Activated naive CD4-positive, alpha-beta T cell treated with anti-CD3 and anti-CD28 coated beads, Interleukin-2, amount 50 U/mL, for 24 hours (primary cell): Measurements from ENCODE around the gene SRPK2.
A peak's percentile ranks its signal among the peaks of the same experiment; 100 is the strongest.

Experiments used
- H3K27ac Mint-ChIP-seq: one replicate; pipeline ENCODE4 v1.8.0; 2021; ENCODE audit warnings: mild to moderate bottlenecking, mixed read lengths
- H3K27me3 Mint-ChIP-seq: one replicate; pipeline ENCODE4 v1.8.0; 2021; ENCODE audit warnings: mixed read lengths
- H3K36me3 Mint-ChIP-seq: one replicate; pipeline ENCODE4 v1.8.0; 2021; ENCODE audit warnings: mixed read lengths
- H3K4me1 Mint-ChIP-seq: one replicate; pipeline ENCODE4 v1.8.0; 2021; ENCODE audit warnings: mixed read lengths
- H3K4me3 Mint-ChIP-seq: one replicate; pipeline ENCODE4 v1.8.0; 2021; ENCODE audit warnings: mild to moderate bottlenecking, mixed read lengths
- H3K9me3 Mint-ChIP-seq: one replicate; pipeline ENCODE4 v1.8.0; 2021; ENCODE audit warnings: mixed read lengths

SRPK2 gene

GRCh38 chr7:105163718-105164117 is 225.0 kb downstream of the SRPK2 start:
- Mint-ChIP-seq H3K4me3 (no peak overlapping the region), H3K27ac (no peak overlapping the region), H3K27me3 (no peaks in the 10 kb centered on the region), H3K9me3 (no peaks in the 10 kb centered on the region), H3K4me1 (no peaks in the 10 kb centered on the region), H3K36me3 (peaks cover 19% of the 10 kb centered on the region)

DNA sequence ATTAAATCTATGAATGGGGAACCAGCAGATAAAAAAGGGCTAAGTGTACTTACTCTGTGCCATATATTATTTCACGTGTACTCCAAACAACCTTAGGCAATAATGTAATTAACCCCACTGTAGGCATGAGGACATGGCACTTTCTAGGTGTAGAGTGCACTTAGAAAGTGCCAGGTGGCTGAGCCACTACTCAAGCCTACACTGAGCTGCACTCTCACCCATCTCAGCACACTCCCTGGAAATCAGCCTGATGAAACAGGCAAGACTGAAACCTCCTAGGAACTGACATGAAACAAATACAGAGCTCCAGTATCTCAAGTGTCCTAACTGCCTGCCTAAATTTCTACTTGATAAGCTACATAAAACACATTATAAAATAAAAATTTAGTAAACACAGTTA is 227.4 kb downstream of the SRPK2 start:
- peaks cover 5% of the 10 kb centered on the region for H3K4me1 Mint-ChIP-seq
- H3K4me3 Mint-ChIP-seq = no peak overlapping the region
- H3K9me3 Mint-ChIP-seq = no peaks in the 10 kb centered on the region
- no peaks in the 10 kb centered on the region for H3K27me3 Mint-ChIP-seq
- H3K27ac Mint-ChIP-seq = no peak overlapping the region
- peaks cover 11% of the 10 kb centered on the region for H3K36me3 Mint-ChIP-seq

- no peak overlapping the region for H3K27ac Mint-ChIP-seq
- H3K4me1 Mint-ChIP-seq = peaks cover 10% of the 10 kb centered on the region
- no peak overlapping the region for H3K4me3 Mint-ChIP-seq
- H3K36me3 Mint-ChIP-seq = peaks cover 4% of the 10 kb centered on the region
- no peaks in the 10 kb centered on the region for H3K27me3 Mint-ChIP-seq
- H3K9me3 Mint-ChIP-seq = no peaks in the 10 kb centered on the region
Observed at GRCh38 chr7:105157278-105157677, 231.4 kb downstream of the SRPK2 start.

- H3K27ac Mint-ChIP-seq = peak overlapping the region; percentile 10
Observed at GRCh38 chr7:105156731-105157130, 232.0 kb downstream of the SRPK2 start.

GRCh38 chr7:105154084-105154483 is 234.6 kb downstream of the SRPK2 start:
- Mint-ChIP-seq H3K27me3 (no peaks in the 10 kb centered on the region), H3K4me3 (no peak overlapping the region), H3K27ac (no peak overlapping the region), H3K4me1 (peaks cover 10% of the 10 kb centered on the region), H3K9me3 (no peaks in the 10 kb centered on the region), H3K36me3 (peaks cover 4% of the 10 kb centered on the region)

More at GRCh38 chr7:105156731-105157130, 232.0 kb downstream of the SRPK2 start:
- Mint-ChIP-seq H3K27me3 (no peaks in the 10 kb centered on the region), H3K4me3 (no peak overlapping the region), H3K9me3 (no peaks in the 10 kb centered on the region), H3K4me1 (peaks cover 10% of the 10 kb centered on the region), H3K36me3 (peaks cover 4% of the 10 kb centered on the region)

GRCh38 chr7:105153531-105153930 is 235.2 kb downstream of the SRPK2 start:
- H3K27me3 Mint-ChIP-seq = no peaks in the 10 kb centered on the region

GRCh38 chr7:105151152-105151551 is 237.6 kb downstream of the SRPK2 start:
- no peaks in the 10 kb centered on the region for H3K9me3 Mint-ChIP-seq
- no peak overlapping the region for H3K27ac Mint-ChIP-seq
- H3K4me1 Mint-ChIP-seq = peaks cover 4% of the 10 kb centered on the region
- peaks cover 4% of the 10 kb centered on the region for H3K36me3 Mint-ChIP-seq
- H3K4me3 Mint-ChIP-seq = no peak overlapping the region
- H3K27me3 Mint-ChIP-seq = no peaks in the 10 kb centered on the region

More at GRCh38 chr7:105153531-105153930, 235.2 kb downstream of the SRPK2 start:
- Mint-ChIP-seq H3K27ac (no peak overlapping the region), H3K9me3 (no peaks in the 10 kb centered on the region), H3K36me3 (peaks cover 2% of the 10 kb centered on the region), H3K4me1 (peaks cover 10% of the 10 kb centered on the region), H3K4me3 (no peak overlapping the region)

DNA sequence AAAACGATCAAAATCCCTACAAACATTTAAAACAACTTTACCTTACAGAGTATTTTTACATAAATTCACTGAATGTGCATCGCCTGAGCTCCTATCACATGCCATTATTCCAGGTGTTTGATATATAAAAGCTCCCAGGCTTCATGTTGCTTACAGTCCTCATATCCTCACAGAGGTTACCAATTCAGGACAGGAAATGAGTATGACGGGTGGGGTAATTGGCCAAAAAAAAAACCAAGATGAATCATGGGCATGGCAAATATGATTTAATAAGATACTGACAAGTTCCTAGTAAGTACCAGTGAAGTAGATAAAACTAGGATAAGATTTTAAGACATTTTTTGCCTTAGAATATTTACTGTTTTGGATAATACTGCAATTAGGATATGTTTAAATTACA is 238.9 kb downstream of the SRPK2 start:
- Mint-ChIP-seq H3K4me1 (peaks cover 4% of the 10 kb centered on the region), H3K36me3 (peaks cover 4% of the 10 kb centered on the region), H3K27ac (no peak overlapping the region), H3K4me3 (no peak overlapping the region), H3K27me3 (no peaks in the 10 kb centered on the region), H3K9me3 (no peaks in the 10 kb centered on the region)

DNA sequence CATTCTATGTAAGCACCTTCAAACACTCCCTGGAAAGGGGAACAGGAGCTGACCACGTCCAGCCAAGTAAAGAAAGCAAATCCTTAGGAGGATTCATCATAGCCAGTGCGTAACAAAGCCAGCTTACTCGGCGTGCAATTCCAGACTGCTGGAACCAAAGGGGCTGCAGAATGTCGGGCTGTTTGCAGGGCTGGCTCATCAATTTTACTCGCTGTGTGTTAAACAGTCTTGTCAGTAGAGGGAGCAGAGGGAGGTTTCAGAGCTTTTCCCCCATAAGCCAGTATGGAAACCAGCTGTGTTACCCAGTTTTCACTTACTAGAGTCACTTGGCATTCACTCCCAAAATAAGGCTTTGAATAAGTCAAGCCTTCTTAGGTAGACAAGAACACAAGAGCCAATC is 247.7 kb downstream of the SRPK2 start:
- Mint-ChIP-seq H3K4me3 (no peak overlapping the region), H3K27me3 (no peaks in the 10 kb centered on the region), H3K27ac (no peak overlapping the region), H3K4me1 (peaks cover 26% of the 10 kb centered on the region), H3K36me3 (peaks cover 24% of the 10 kb centered on the region), H3K9me3 (no peaks in the 10 kb centered on the region)

- Mint-ChIP-seq H3K27ac (no peak overlapping the region), H3K27me3 (no peaks in the 10 kb centered on the region), H3K9me3 (no peaks in the 10 kb centered on the region), H3K4me3 (no peak overlapping the region), H3K4me1 (peaks cover 29% of the 10 kb centered on the region), H3K36me3 (peaks cover 24% of the 10 kb centered on the region)
Observed at GRCh38 chr7:105139381-105139780, 249.3 kb downstream of the SRPK2 start.

DNA sequence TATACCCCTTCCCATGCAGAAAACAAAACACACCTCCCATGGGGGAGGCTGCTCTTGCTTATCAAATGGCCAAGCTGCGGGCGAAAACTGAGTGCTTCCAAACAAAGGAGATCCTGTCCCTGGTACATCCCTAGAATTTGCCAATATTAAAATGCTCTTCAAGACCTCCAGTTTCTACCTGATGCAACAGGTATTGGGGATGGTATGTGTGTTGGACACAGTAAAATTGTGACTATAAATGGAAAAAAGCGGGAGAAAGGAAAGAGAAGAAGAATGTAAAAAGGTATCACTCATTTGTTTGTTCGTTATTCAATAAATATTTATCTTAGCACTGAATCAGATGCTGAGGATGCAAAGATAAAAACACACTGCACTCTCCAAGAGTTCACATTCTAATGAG is 250.8 kb downstream of the SRPK2 start:
- peaks cover 23% of the 10 kb centered on the region for H3K36me3 Mint-ChIP-seq
- no peak overlapping the region for H3K4me3 Mint-ChIP-seq

DNA sequence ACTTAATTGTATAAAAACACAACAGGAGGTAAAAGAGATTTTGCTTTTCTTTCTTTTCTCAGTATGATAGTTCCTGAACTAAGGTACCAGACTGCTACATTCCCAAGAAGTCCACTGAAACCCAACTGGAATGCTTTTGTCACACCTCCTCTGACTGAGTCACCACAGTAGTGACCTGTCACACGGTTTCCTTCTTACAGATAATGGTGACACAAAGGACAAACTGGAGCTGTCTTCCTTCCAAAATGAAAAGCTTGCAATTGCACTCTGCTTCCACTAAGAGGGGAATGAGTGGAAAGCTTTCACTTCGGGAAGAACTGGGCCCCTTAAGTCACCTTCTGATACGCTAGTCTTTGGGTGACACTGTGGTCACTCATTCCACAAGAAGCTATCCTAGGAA is 252.5 kb downstream of the SRPK2 start:
- Mint-ChIP-seq H3K4me1 (peaks cover 23% of the 10 kb centered on the region), H3K27me3 (no peaks in the 10 kb centered on the region), H3K9me3 (no peaks in the 10 kb centered on the region), H3K36me3 (peaks cover 18% of the 10 kb centered on the region), H3K4me3 (no peak overlapping the region), H3K27ac (no peak overlapping the region)

More for the DNA sequence above, 250.8 kb downstream of the SRPK2 start:
- no peaks in the 10 kb centered on the region for H3K27me3 Mint-ChIP-seq
- H3K27ac Mint-ChIP-seq = no peak overlapping the region
- H3K4me1 Mint-ChIP-seq = peaks cover 26% of the 10 kb centered on the region
- no peaks in the 10 kb centered on the region for H3K9me3 Mint-ChIP-seq

GRCh38 chr7:105133986-105134655 is 254.6 kb downstream of the SRPK2 start:
- H3K9me3 Mint-ChIP-seq = no peaks in the 10 kb centered on the region
- peaks cover 18% of the 10 kb centered on the region for H3K36me3 Mint-ChIP-seq
- peaks cover 19% of the 10 kb centered on the region for H3K4me1 Mint-ChIP-seq
- H3K4me3 Mint-ChIP-seq = no peak overlapping the region
- no peaks in the 10 kb centered on the region for H3K27me3 Mint-ChIP-seq
- H3K27ac Mint-ChIP-seq = no peak overlapping the region

- Mint-ChIP-seq H3K36me3 (peaks cover 15% of the 10 kb centered on the region), H3K4me1 (peaks cover 16% of the 10 kb centered on the region), H3K27ac (no peak overlapping the region), H3K27me3 (no peaks in the 10 kb centered on the region), H3K9me3 (no peaks in the 10 kb centered on the region), H3K4me3 (no peak overlapping the region)
Observed at GRCh38 chr7:105133358-105133757, 255.4 kb downstream of the SRPK2 start.

GRCh38 chr7:105132835-105133234 is 255.9 kb downstream of the SRPK2 start:
- Mint-ChIP-seq H3K27ac (no peak overlapping the region), H3K4me3 (no peak overlapping the region), H3K9me3 (no peaks in the 10 kb centered on the region), H3K27me3 (no peaks in the 10 kb centered on the region), H3K4me1 (peaks cover 13% of the 10 kb centered on the region), H3K36me3 (peaks cover 12% of the 10 kb centered on the region)

GRCh38 chr7:105132335-105132734 is 256.4 kb downstream of the SRPK2 start:
- Mint-ChIP-seq H3K36me3 (peaks cover 11% of the 10 kb centered on the region), H3K27ac (no peak overlapping the region), H3K4me3 (no peak overlapping the region)

DNA sequence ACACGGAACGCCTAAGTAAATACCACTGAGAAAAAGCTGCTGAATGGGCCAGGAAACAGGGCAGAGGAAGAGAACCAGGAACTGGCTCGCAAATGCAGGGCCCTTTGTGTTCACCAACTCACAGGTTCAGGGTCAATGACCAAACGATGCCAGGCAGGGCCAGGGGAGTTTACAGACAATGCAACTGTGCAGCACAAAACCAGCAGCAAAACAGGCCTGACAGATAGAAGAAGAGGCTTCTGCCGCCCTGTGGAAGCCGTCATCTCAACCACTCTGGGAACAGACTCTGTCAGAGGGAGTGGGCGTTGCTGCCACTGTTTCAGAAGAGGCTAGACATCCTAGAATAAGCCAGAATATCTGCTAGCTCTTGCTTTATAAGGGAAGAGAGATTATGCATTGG is 256.8 kb downstream of the SRPK2 start:
- Mint-ChIP-seq H3K4me1 (peaks cover 10% of the 10 kb centered on the region), H3K27ac (no peak overlapping the region), H3K9me3 (no peaks in the 10 kb centered on the region), H3K4me3 (no peak overlapping the region), H3K27me3 (no peaks in the 10 kb centered on the region), H3K36me3 (peaks cover 11% of the 10 kb centered on the region)

More at GRCh38 chr7:105132335-105132734, 256.4 kb downstream of the SRPK2 start:
- H3K4me1 Mint-ChIP-seq = peaks cover 11% of the 10 kb centered on the region
- no peaks in the 10 kb centered on the region for H3K27me3 Mint-ChIP-seq
- no peaks in the 10 kb centered on the region for H3K9me3 Mint-ChIP-seq
